H9 (cell line): ENCODE data around the gene AMH. TPM values are rescaled to one million over a fixed set of nuclear protein-coding genes. Genes with fewer than 3 reads are reported as not detected.
A peak's percentile ranks its signal among the peaks of the same experiment; 100 is the strongest.

Experiments used
- DNase-seq: peaks from one replicate; pipeline ENCODE4 v3.0.0-alpha.2; 2017
- H2AFZ ChIP-seq: one replicate; pipeline ENCODE4 v1.6.1; 2013; ENCODE audit warnings: mild to moderate bottlenecking, low read length, control low read depth, moderate library complexity
- H2AK5ac ChIP-seq: 2 replicates; pipeline ENCODE4 v1.6.1; 2013; ENCODE audit warnings: low read length, control low read depth, mixed read lengths; ENCODE audit not compliant: insufficient read length
- H2BK120ac ChIP-seq: one replicate; pipeline ENCODE4 v1.6.1; 2013; ENCODE audit warnings: low read depth, mild to moderate bottlenecking, low read length, control low read depth, inconsistent platforms; ENCODE audit not compliant: poor library complexity, severe bottlenecking
- H2BK12ac ChIP-seq: 2 replicates; pipeline ENCODE4 v1.6.1; 2013; ENCODE audit warnings: low read length, control low read depth, mixed read lengths, low read depth; ENCODE audit not compliant: insufficient read length
- H2BK15ac ChIP-seq: 2 replicates; pipeline ENCODE4 v1.6.1; 2013; ENCODE audit warnings: low read depth, low read length, control low read depth
- H2BK20ac ChIP-seq: one replicate; pipeline ENCODE4 v1.6.1; 2013; ENCODE audit warnings: low read depth, mild to moderate bottlenecking, low read length, control low read depth, inconsistent platforms; ENCODE audit not compliant: poor library complexity, severe bottlenecking
- H2BK5ac ChIP-seq: 2 replicates; pipeline ENCODE4 v1.6.1; 2013; ENCODE audit warnings: low read length, control low read depth, mixed read lengths; ENCODE audit not compliant: insufficient read length
- H3K14ac ChIP-seq: 2 replicates; pipeline ENCODE4 v1.6.1; 2013; ENCODE audit warnings: low read length, control low read depth; ENCODE audit not compliant: insufficient read depth
- H3K18ac ChIP-seq: 2 replicates; pipeline ENCODE4 v1.6.1; 2013; ENCODE audit warnings: low read depth, mild to moderate bottlenecking, mixed read lengths, low read length, control low read depth; ENCODE audit not compliant: insufficient read length
- H3K23ac ChIP-seq: 2 replicates; pipeline ENCODE4 v1.6.1; 2013; ENCODE audit warnings: low read length, control low read depth, mixed read lengths, low read depth; ENCODE audit not compliant: insufficient read length
- H3K23me2 ChIP-seq: 2 replicates; pipeline ENCODE4 v1.6.1; 2013; ENCODE audit warnings: low read depth, mild to moderate bottlenecking, mixed read lengths, low read length, control low read depth; ENCODE audit not compliant: insufficient read length, poor library complexity, severe bottlenecking
- H3K27ac ChIP-seq: 2 replicates; pipeline ENCODE4 v1.5.1; 2013; ENCODE audit warnings: low read length, control low read depth, mixed read lengths, low read depth; ENCODE audit not compliant: insufficient read length
- H3K27me3 ChIP-seq: 2 replicates; pipeline ENCODE4 v1.6.1; 2013; ENCODE audit warnings: low read length, control low read depth, inconsistent platforms; ENCODE audit not compliant: insufficient read depth
- H3K4ac ChIP-seq: 2 replicates; pipeline ENCODE4 v1.6.1; 2013; ENCODE audit warnings: low read depth, mild to moderate bottlenecking, control low read depth, inconsistent platforms, low read length, moderate library complexity
- H3K4me1 ChIP-seq: 2 replicates; pipeline ENCODE4 v1.6.1; 2013; ENCODE audit warnings: low read length, control low read depth, inconsistent platforms; ENCODE audit not compliant: insufficient read depth
- H3K4me2 ChIP-seq: 2 replicates; pipeline ENCODE4 v1.6.1; 2013; ENCODE audit warnings: low read length, control low read depth, mixed read lengths; ENCODE audit not compliant: insufficient read length, insufficient read depth
- H3K56ac ChIP-seq: 2 replicates; pipeline ENCODE4 v1.6.1; 2013; ENCODE audit warnings: low read depth, mild to moderate bottlenecking, mixed read lengths, low read length, control low read depth; ENCODE audit not compliant: insufficient read length
- H3K79me1 ChIP-seq: 2 replicates; pipeline ENCODE4 v1.6.1; 2013; ENCODE audit warnings: low read depth, mild to moderate bottlenecking, moderate library complexity, low read length, control low read depth, inconsistent platforms; ENCODE audit not compliant: insufficient read depth, poor library complexity, severe bottlenecking
- H3K79me2 ChIP-seq: 2 replicates; pipeline ENCODE4 v1.6.1; 2013; ENCODE audit warnings: low read length, control low read depth, inconsistent platforms; ENCODE audit not compliant: insufficient read depth
- H3K9ac ChIP-seq: 2 replicates; pipeline ENCODE4 v1.6.1; 2013; ENCODE audit warnings: low read length, control low read depth, mixed read lengths; ENCODE audit not compliant: insufficient read length; ENCODE audit errors: extremely low read depth
- H3K9me3 ChIP-seq: one replicate; pipeline ENCODE4 v1.6.1; 2013; ENCODE audit warnings: low read depth, low read length, inconsistent platforms; ENCODE audit not compliant: control insufficient read depth
- H3T11ph ChIP-seq: one replicate; pipeline ENCODE4 v1.6.1; 2013; ENCODE audit warnings: mild to moderate bottlenecking, low read length, control low read depth, inconsistent platforms
- H4K20me1 ChIP-seq: one replicate; pipeline ENCODE4 v1.6.1; 2013; ENCODE audit not compliant: control insufficient read depth, insufficient read length, insufficient read depth
- H4K5ac ChIP-seq: 2 replicates; pipeline ENCODE4 v1.6.1; 2013; ENCODE audit warnings: low read depth, mild to moderate bottlenecking, mixed read lengths, low read length, control low read depth; ENCODE audit not compliant: insufficient read length
- H4K8ac ChIP-seq: replicated peaks from 2 replicates; pipeline ENCODE4 v1.6.1; 2013; ENCODE audit warnings: low read length, control low read depth, mixed read lengths, low read depth; ENCODE audit not compliant: insufficient read length
- H4K91ac ChIP-seq: 2 replicates; pipeline ENCODE4 v1.6.1; 2013; ENCODE audit warnings: low read depth, mild to moderate bottlenecking, moderate library complexity, mixed read lengths, low read length, control low read depth; ENCODE audit not compliant: insufficient read length
- H3K27ac Mint-ChIP-seq, 3 experiments: 2 replicates in 2 of 3; 3 replicates in 1 of 3; pipeline ENCODE4 v1.8.0; 2020 to 2021; ENCODE audit warnings: mixed read lengths in 3 of 3, mild to moderate bottlenecking in 1 of 3, moderate library complexity in 1 of 3
- H3K27me3 Mint-ChIP-seq: 2 replicates; pipeline ENCODE4 v1.8.0; 2021; ENCODE audit warnings: low read depth, mild to moderate bottlenecking, moderate library complexity, mixed read lengths
- H3K36me3 Mint-ChIP-seq, 3 experiments: 2 replicates in 2 of 3; 3 replicates in 1 of 3; pipeline ENCODE4 v1.8.0; 2020 to 2021; ENCODE audit warnings: low read depth in 3 of 3, mixed read lengths in 3 of 3; ENCODE audit not compliant: insufficient read depth in 1 of 3
- H3K4me1 Mint-ChIP-seq, 2 experiments: 2 replicates each; pipeline ENCODE4 v1.8.0; 2020; ENCODE audit warnings: mixed read lengths in 2 of 2
- H3K4me3 Mint-ChIP-seq, 2 experiments: 2 replicates in 1 of 2; 3 replicates in 1 of 2; pipeline ENCODE4 v1.8.0; 2020 to 2021; ENCODE audit warnings: mild to moderate bottlenecking in 2 of 2, mixed read lengths in 2 of 2, moderate library complexity in 1 of 2
- H3K9me3 Mint-ChIP-seq, 2 experiments: 2 replicates in 1 of 2; 3 replicates in 1 of 2; pipeline ENCODE4 v1.8.0; 2020; ENCODE audit warnings: mild to moderate bottlenecking in 2 of 2, mixed read lengths in 2 of 2, moderate library complexity in 1 of 2
- CTCF ChIP-seq: fragments of 200-600 bp; sonication (generic); conservative IDR thresholded peaks from 3 replicates; pipeline ENCODE4 v1.8.0; 2021; ENCODE audit warnings: antibody characterized with exemption, mild to moderate bottlenecking
- WGBS: extraction: QIAGEN DNeasy Blood & Tissue Kit; methylation state at CpG from one replicate; pipeline ENCODE4 v1.1.7; 2013; ENCODE audit warnings: missing lambda C conversion rate, low lambda C conversion rate, mixed read lengths; ENCODE audit not compliant: insufficient read length; ENCODE audit errors: extremely low coverage; 5-methylcytosine and 5-hydroxymethylcytosine counted together
- total RNA-seq: library from RNA; stranded (reverse); gene quantifications from 2 replicates; pipeline ENCODE4 v1.2.1, GENCODE V29; 2021

Gene AMH
- total RNA-seq, 1 experiment from 2014 or later: 70.7 TPM

- H3K27me3 Mint-ChIP-seq: no peaks in the 10 kb centered on the region
- no CpG with 5 or more reads among the region's 36 CpGs for WGBS
- DNase-seq: peak; percentile 74
Observed at GRCh38 chr19:2207991-2208860, 40.9 kb upstream of the AMH start.

More at GRCh38 chr19:2207991-2208860, 40.9 kb upstream of the AMH start:
- Histone ChIP-seq H3K27ac (no peak overlapping the region), H3K79me2 (no peaks in the 10 kb centered on the region), H4K8ac (no peak overlapping the region), H2BK15ac (no peak overlapping the region), H4K91ac (no peak overlapping the region), H3K9me3 (no peaks in the 10 kb centered on the region), H3K56ac (no peak overlapping the region), H2BK120ac (no peak overlapping the region), H3K23ac (no peak overlapping the region), H3K4me2 (no peak overlapping the region), H3K79me1 (no peaks in the 10 kb centered on the region), H3K4ac (no peak overlapping the region), H3K9ac (no peak overlapping the region), H3T11ph (no peak overlapping the region), H3K14ac (no peak overlapping the region), H2AK5ac (no peak overlapping the region), H3K23me2 (no peaks in the 10 kb centered on the region), H4K20me1 (no peaks in the 10 kb centered on the region), H2BK5ac (no peak overlapping the region), H2AFZ (no peak overlapping the region), H3K27me3 (no peaks in the 10 kb centered on the region), H4K5ac (no peak overlapping the region), H3K18ac (no peak overlapping the region), H2BK20ac (no peak overlapping the region), H2BK12ac (no peak overlapping the region), H3K4me1 (no peaks in the 10 kb centered on the region)
- H3K9me3 Mint-ChIP-seq: no peaks in the 10 kb centered on the region
- peak; percentile 37; the same call in 2 of the 3 replicates for TF ChIP-seq CTCF
- H3K4me3 Mint-ChIP-seq: no peak overlapping the region
- peak overlapping the region in 1 of 3 experiments; percentile 22; a peak in 1 of 7 replicates for H3K27ac Mint-ChIP-seq
- H3K36me3 Mint-ChIP-seq: peaks cover 19 to 42% (median 40%) of the 10 kb centered on the region in 3 experiments
- H3K4me1 Mint-ChIP-seq: no peaks in the 10 kb centered on the region
